ENCODE results near the gene CNGA1. TPM values are rescaled to one million over a fixed set of nuclear protein-coding genes. Genes with fewer than 3 reads are reported as not detected.

Gene CNGA1
- total RNA-seq, 1 experiment from 2014 or later: not detected

DNA sequence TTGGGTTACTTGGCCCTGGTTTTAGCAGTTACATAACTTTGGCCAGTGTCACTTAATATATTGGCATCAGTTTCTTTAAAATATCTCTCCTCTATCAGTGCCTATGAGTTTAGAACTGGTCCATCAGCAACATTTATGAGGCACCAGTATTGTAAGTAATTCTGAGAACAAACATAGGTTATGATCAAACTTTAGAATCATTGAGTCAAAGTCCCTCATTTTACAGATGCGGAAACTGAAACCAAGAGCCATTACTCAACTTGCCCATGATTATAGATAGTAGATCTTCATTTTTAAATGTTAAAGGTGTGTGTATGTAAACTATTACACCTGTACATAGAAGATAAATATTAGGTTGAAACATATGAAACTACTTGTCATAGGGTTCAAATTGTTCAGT is 4.6 kb upstream of the CNGA1 start:
- H3K4me3 Mint-ChIP-seq (ENCODE audit: unreplicated experiment): no peak overlapping the region
- DNase-seq (ENCODE audit: unreplicated experiment): no peak
- no peaks in the 10 kb centered on the region for H3K27me3 Mint-ChIP-seq (ENCODE audit: insufficient read depth, unreplicated experiment)
- BruUV-seq (replicated peaks): no TSS peak
- no peak overlapping the region for H3K27ac Mint-ChIP-seq (ENCODE audit: low read depth, unreplicated experiment)
- CTCF ChIA-PET: no interaction called here
- H3K4me1 Mint-ChIP-seq (ENCODE audit: insufficient read depth, unreplicated experiment): peaks cover 5% of the 10 kb centered on the region
- POLR2A ChIA-PET: no interaction called here
- intact Hi-C loops (cut with micrococcal nuclease): no loop called here
- no peak for TF ChIP-seq CTCF (IDR thresholded peaks at IDR 0.05; ENCODE audit: unreplicated experiment)
- H3K9me3 Mint-ChIP-seq (ENCODE audit: unreplicated experiment): no peaks in the 10 kb centered on the region
- peaks cover 15% of the 10 kb centered on the region for H3K36me3 Mint-ChIP-seq (ENCODE audit: insufficient read depth, unreplicated experiment)

- Mint-ChIP-seq H3K9me3 (ENCODE audit: unreplicated experiment) (no peaks in the 10 kb centered on the region), H3K27ac (ENCODE audit: low read depth, unreplicated experiment) (no peak overlapping the region), H3K4me1 (ENCODE audit: insufficient read depth, unreplicated experiment) (peaks cover 5% of the 10 kb centered on the region), H3K27me3 (ENCODE audit: insufficient read depth, unreplicated experiment) (no peaks in the 10 kb centered on the region), H3K4me3 (ENCODE audit: unreplicated experiment) (no peak overlapping the region), H3K36me3 (ENCODE audit: insufficient read depth, unreplicated experiment) (no peaks in the 10 kb centered on the region)
- TF ChIP-seq CTCF (IDR thresholded peaks at IDR 0.05; ENCODE audit: unreplicated experiment): no peak
- intact Hi-C loops (cut with micrococcal nuclease): no loop called here
- no peak for DNase-seq (ENCODE audit: unreplicated experiment)
- ChIA-PET POLR2A (interaction anchor here (0.9 to 1.7 kb wide), 4 partner anchors 10 to 104 kb away, joined by 3 to 8 read pairs (median 5); partner anchors contain the start of gene NFXL1), CTCF (interaction anchor here (0.5 to 3.8 kb wide), 11 partner anchors 8 to 453 kb away, joined by 3 to 22 read pairs (median 4); no protein-coding TSS in a partner anchor)
- BruUV-seq (replicated peaks): no TSS peak
These were observed 1.6 kb upstream of the CNGA1 start for GRCh38 chr4:48018112-48018511.

GRCh38 chr4:48017108-48017571 is 659 bp upstream of the CNGA1 start:
- ChIA-PET CTCF (interaction anchor here (0.9 to 3.8 kb wide), 4 partner anchors 13 to 84 kb away, joined by 3 to 22 read pairs (median 16); no protein-coding TSS in a partner anchor), POLR2A (interaction anchor here (1.7 kb wide), 1 partner anchor 11 kb away, joined by 7 read pairs; no protein-coding TSS in a partner anchor)
- TSS peak; percentile 65 for BruUV-seq (replicated peaks)
- Mint-ChIP-seq H3K27me3 (ENCODE audit: insufficient read depth, unreplicated experiment) (no peaks in the 10 kb centered on the region), H3K36me3 (ENCODE audit: insufficient read depth, unreplicated experiment) (no peaks in the 10 kb centered on the region), H3K4me3 (ENCODE audit: unreplicated experiment) (peak overlapping the region; percentile 86), H3K4me1 (ENCODE audit: insufficient read depth, unreplicated experiment) (peaks cover 5% of the 10 kb centered on the region), H3K27ac (ENCODE audit: low read depth, unreplicated experiment) (peak overlapping the region; percentile 63), H3K9me3 (ENCODE audit: unreplicated experiment) (no peaks in the 10 kb centered on the region)
- TF ChIP-seq CTCF (IDR thresholded peaks at IDR 0.05; ENCODE audit: unreplicated experiment): no peak
- intact Hi-C loops (cut with micrococcal nuclease): no loop called here
- DNase-seq (ENCODE audit: unreplicated experiment): peak; percentile 83

DNA sequence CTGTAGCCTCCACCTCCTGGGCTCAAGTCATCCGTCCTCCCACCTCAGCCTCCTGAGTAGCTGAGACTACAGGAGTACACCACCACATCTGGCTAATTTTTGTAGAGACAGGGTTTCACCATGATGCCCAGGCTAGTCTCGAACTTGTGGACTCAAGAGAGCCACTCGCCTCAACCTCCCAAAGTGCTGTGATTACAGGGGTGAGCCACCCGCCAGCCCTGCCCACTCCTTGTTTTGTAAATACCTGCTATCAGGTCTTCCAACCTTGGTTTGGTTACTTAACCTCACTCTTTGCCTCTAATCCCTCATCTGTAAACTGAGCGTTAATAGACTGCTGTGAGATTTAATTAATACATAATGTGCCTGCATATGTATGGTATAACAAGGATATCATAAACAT is 803 bp downstream of the CNGA1 start:
- no peak for TF ChIP-seq CTCF (IDR thresholded peaks at IDR 0.05; ENCODE audit: unreplicated experiment)
- Mint-ChIP-seq H3K27ac (ENCODE audit: low read depth, unreplicated experiment) (no peak overlapping the region), H3K27me3 (ENCODE audit: insufficient read depth, unreplicated experiment) (no peaks in the 10 kb centered on the region), H3K36me3 (ENCODE audit: insufficient read depth, unreplicated experiment) (no peaks in the 10 kb centered on the region), H3K4me3 (ENCODE audit: unreplicated experiment) (peak overlapping the region; percentile 86), H3K9me3 (ENCODE audit: unreplicated experiment) (no peaks in the 10 kb centered on the region), H3K4me1 (ENCODE audit: insufficient read depth, unreplicated experiment) (peaks cover 5% of the 10 kb centered on the region)
- ChIA-PET CTCF (no interaction called here), POLR2A (no interaction called here)
- BruUV-seq (replicated peaks): no TSS peak
- intact Hi-C loops (cut with micrococcal nuclease): no loop called here
- no peak for DNase-seq (ENCODE audit: unreplicated experiment)

Data from MCF 10A (cell line).